H1 (cell line): ENCODE measurements around the gene P2RX2. TPM values are rescaled to one million over a fixed set of nuclear protein-coding genes. Genes with fewer than 3 reads are reported as not detected.

ENCODE experiments used
- CHD7 ChIP-seq: fragments of 300-600 bp; sonication (generic); IDR thresholded peaks from 2 replicates; pipeline ENCODE4 v1.7.1; 2012; ENCODE audit warnings: low read length, moderate library complexity, mild to moderate bottlenecking, inconsistent platforms; ENCODE audit not compliant: insufficient replicate concordance
- JUN ChIP-seq: IDR thresholded peaks from 2 replicates; pipeline ENCODE4 v1.6.1; 2011; ENCODE audit warnings: low read depth, mild to moderate bottlenecking, improper control_type of control experiment, low read length
- KDM4A ChIP-seq: IDR thresholded peaks from one replicate; pipeline ENCODE4 v1.7.1; 2012; ENCODE audit warnings: low read depth, mild to moderate bottlenecking, moderate library complexity, low read length, inconsistent platforms; ENCODE audit not compliant: severe bottlenecking
- POLR2A ChIP-seq, 2 experiments: IDR thresholded peaks; 1 replicate in 1 of 2; 2 replicates in 1 of 2; pipeline ENCODE4 v1.6.1; 2011; ENCODE audit warnings: low read depth in 2 of 2, low read length in 2 of 2, mild to moderate bottlenecking in 2 of 2; ENCODE audit errors: control extremely low read depth in 1 of 2
- SIX5 ChIP-seq: IDR thresholded peaks from 2 replicates; pipeline ENCODE4 v1.6.1; 2011; ENCODE audit warnings: mild to moderate bottlenecking, low read depth, low read length
- SP1 ChIP-seq: IDR thresholded peaks from 2 replicates; pipeline ENCODE4 v1.6.1; 2011; ENCODE audit warnings: low read depth, low read length
- polyA plus RNA-seq, 7 experiments: library from polyadenylated mRNA; depleted of rRNA in 3 of 7; stranded (reverse) in 5 of 7; unstranded in 2 of 7; fragments of >200 nt in 5 of 7; fragments of 200-250 nt in 2 of 7; gene quantifications; 1 replicate in 5 of 7; 2 replicates in 1 of 7; 4 replicates in 1 of 7; pipeline versions ENCODE4 v1.2.1 to v1.2.3, GENCODE V29; 2011 to 2013; ENCODE audit warnings: missing spikeins in 2 of 7, mixed read lengths in 2 of 7
- total RNA-seq: library from RNA; stranded (reverse); fragmentation: NEBNext Ultra II Directional; extraction: Animal tissue kit (Norgen Biotek cat#: 25700); gene quantifications from 2 replicates; pipeline ENCODE4 v1.2.1, GENCODE V29; 2021

P2RX2 gene
- total and polyA plus RNA-seq, 2 of the 8 experiments (the other 6 are each of a cell fraction or from before 2014, with no cell fraction given): 0.84 to 2.2 TPM

GRCh38 chr12:132649226-132649945 is 30.8 kb downstream of the P2RX2 start (continued):
- TF ChIP-seq CHD7: no peak
- no peak for TF ChIP-seq POLR2A (IDR thresholded peaks at IDR 0.05; ENCODE audit: control extremely low read depth in 1 of 2, low read depth in 2 of 2, low read length in 2 of 2)
- no peak for TF ChIP-seq JUN
- TF ChIP-seq SIX5: no peak
- no peak for TF ChIP-seq SP1
- TF ChIP-seq KDM4A: no peak
